GM18499 (cell line): Measurements from ENCODE around the gene PDE4DIP.
"Not testable (repeated sequence)": the region's sequence is repeated elsewhere in the genome, so short reads cannot be mapped to it uniquely, and the experiment has no call there.

Experiments
- ATAC-seq: cut with Tn5 transposase; IDR thresholded peaks from one replicate; pipeline ENCODE4 v1.9.1; 2021; ENCODE audit warnings: moderate number of reproducible peaks; ENCODE audit not compliant: insufficient read depth, unreplicated experiment

The PDE4DIP gene

DNA sequence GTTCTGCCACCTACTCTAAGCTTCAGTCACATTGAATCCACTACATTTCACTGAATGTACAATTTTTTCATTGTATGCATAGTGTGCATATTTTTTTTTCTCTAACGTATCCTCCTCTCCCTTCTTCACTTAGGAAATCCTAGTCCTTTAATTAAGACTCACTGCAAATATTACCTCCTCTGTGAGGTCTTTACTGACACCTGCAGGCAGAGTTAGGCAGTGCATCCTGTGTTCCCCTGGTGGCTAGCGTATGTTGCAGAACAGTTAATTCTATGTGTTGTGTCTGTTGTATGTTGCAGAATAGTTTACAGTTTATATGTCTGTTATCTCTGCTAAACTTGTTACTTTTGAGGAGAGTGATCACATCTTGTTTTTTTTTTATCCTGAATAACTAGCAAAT is 121.9 kb downstream of the PDE4DIP start:
- ATAC-seq, result not testable (repeated sequence)

DNA sequence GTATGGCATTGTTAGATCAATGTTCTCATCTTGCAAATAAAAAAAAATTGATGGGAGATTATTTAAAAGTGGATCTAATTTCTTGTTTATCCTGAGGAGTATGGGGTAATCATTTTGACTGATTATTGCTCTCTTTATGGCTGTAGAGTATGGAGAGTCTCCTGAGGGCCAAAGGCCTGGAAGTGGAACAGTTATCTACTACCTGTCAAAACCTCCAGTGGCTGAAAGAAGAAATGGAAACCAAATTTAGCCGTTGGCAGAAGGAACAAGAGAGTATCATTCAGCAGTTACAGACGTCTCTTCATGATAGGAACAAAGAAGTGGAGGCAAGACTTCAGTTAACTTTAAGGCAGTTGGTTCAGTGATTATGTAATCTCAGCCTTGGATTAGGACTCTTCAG is 123.4 kb downstream of the PDE4DIP start:
- ATAC-seq, result not testable (repeated sequence)

DNA sequence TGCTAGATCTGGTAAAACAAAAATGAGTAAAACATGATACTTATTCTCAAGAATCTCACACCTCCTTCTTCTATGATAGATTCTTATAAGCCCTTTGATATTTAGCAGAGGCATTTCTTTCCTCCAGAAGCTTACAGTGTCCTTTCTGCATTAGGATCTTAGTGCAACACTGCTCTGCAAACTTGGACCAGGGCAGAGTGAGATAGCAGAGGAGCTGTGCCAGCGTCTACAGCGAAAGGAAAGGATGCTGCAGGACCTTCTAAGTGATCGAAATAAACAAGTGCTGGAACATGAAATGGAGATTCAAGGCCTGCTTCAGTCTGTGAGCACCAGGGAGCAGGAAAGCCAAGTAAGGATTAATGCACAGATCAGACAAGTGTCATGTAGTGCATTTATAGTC is 124.5 kb downstream of the PDE4DIP start:
- not testable (repeated sequence) for ATAC-seq

DNA sequence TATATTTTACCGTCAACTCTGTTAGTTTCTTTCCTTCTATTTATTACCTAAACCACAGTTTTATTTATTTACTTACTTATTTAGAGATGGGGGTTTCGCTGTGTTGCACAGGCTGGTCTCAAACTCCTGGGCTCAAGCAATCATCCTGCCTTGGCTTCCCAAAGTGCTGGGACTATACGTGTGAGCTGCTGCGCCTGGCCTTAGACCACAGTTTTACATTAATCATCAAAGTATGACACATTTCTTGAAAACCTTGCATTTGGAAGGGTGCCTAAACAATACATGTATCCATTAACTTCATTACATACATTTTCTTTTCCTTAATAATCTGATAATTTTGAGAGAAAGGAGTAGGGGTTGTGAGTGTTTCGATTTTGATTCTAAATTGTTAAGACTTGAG is 124.9 kb downstream of the PDE4DIP start:
- ATAC-seq, result not testable (repeated sequence)

DNA sequence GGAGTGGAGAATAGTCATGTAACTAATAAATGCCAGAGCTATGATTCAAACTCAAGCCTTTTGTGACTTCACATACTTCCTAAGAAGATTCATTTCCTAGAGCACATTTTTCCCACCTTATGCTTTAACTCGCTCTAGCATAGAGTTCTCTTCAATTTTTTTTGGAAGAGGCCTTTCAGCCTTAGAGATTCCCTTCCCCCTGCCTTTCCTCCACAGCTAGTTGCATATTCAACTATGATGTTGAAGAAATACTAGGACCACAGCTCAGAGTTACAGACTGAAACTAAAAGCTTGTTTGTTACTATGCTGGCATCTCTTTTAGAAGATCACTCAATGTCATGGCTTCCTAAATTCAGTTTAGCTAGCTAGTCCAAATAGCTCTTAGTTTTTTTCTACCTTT is 131.2 kb downstream of the PDE4DIP start:
- ATAC-seq, result not testable (repeated sequence)

DNA sequence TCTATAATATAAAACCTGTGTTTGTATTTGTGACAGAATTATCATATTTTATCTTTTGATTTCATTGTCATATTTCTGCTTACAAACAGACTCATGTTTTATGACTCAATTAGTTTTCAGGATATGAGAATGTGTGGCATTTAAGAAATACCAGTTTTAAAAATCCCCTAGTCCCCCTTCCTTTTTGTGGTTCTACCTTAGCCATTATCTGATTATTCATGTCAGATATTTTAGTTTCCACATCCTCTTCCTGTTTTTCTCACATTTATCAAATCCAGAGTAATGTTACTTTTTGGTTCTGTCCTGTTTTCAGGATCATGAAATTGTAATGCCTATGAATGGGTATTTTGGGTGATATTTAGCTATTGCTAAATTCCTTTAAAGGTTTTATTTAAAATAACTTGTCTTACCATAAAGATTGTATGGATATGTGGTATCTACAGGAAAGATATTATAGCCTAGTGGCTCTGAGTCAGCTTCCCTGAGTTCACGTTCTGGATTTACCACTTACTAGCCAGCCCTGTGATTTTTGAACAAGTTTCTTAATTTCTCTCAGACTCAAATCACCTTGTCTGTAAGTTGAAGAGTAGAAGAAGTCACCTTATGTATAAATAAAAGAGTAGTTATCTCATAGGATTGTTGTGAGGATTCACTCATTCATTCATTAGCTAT is 131.8 kb downstream of the PDE4DIP start:
- not testable (repeated sequence) for ATAC-seq

DNA sequence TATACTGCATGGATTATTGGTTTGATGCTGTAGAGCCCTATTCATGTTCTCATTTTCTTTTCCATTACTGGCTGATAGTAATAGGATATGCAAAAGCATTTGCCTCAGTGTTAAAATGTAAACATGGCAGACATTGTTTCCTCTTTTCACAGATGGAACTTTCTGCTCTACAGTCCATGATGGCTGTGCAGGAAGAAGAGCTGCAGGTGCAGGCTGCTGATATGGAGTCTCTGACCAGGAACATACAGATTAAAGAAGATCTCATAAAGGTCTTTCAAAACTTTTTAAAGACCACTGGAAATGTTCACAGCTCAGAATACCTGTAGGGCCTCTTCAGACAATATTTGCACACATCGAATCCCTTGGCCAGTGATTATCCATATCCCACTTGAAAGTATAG is 133.6 kb downstream of the PDE4DIP start:
- not testable (repeated sequence) for ATAC-seq

DNA sequence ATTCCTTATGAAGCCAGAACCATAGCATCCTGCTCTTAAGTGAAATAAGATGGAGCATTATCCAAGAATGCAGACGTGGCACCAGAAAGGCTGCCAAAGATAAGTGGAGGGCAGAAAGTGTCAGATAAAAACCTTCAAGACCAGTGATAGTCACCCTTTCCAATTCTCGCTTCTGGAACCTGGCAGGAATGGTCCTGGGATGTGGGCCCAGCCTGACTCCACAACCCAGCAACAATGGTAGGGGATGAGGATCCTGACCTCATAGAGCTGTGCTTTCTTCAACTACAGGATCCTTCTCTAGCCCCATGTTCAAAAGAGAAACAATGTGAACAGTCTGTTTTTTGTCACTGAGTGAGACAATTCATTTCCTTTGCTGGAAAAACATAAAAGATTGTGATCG is 145.2 kb downstream of the PDE4DIP start:
- ATAC-seq, result not testable (repeated sequence)

DNA sequence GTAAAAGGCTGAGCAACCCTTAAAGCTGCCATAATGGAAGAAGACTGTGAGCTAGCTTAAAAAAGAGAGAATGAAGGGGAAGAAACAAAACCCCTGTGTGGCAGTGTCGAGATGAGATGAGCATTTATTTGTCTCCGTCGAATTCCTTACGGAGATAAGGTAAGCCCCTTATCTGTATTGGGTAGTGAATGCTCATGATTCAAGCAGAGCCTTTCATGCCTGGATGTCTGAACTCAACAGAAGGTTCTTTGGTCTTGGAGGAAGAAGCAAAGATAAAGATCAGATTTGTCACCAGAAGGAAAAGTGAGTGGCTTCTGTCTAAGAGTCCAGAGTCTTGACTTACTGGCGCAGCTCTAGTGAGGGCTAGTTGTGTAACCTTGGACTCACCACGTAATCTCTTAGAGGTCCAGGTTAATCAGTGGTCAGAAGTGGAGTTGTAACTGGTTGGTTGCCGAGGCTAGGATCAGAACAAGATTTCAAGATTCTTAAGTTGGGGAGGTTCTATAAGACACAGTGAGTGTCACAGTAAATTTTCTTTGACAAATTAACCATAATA is 146.1 kb downstream of the PDE4DIP start:
- not testable (repeated sequence) for ATAC-seq

DNA sequence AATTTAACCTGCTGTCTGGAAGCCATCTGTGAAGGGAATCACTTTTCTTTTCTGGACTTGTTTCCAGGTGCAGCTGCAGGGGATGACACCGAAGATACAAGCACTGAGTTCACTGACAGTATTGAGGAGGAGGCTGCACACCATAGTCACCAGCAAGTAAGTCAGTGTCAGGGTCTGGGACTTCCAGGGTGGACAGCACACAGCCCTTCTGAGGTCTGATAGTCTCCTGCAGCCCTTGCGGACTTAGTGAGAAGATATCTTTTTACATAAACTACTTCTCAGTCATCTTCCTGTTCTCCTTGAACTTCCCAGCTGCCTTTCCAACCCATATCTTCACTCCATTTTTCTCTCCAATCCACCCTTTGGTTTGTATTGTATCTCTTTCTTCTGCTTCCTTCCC is 147.6 kb downstream of the PDE4DIP start:
- ATAC-seq, result not testable (repeated sequence)

DNA sequence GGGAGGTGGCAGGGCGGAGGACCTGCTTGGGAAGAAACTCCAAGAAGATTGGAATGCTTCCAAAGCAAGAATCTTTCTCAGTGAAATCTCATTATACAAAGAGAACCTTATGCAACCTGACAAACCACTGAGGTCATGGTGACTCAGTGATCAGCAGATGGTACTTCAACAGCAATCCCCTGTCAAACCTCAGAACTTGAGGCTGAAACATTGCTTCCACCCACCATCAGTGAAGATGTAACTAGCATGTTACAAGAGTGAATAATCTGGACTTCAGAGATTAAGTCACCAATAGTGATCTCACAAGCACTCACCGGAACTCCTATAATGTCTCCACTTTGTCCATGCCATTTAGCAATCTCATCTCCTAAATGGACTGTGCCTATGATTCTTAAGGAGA is 148.1 kb downstream of the PDE4DIP start:
- not testable (repeated sequence) for ATAC-seq

DNA sequence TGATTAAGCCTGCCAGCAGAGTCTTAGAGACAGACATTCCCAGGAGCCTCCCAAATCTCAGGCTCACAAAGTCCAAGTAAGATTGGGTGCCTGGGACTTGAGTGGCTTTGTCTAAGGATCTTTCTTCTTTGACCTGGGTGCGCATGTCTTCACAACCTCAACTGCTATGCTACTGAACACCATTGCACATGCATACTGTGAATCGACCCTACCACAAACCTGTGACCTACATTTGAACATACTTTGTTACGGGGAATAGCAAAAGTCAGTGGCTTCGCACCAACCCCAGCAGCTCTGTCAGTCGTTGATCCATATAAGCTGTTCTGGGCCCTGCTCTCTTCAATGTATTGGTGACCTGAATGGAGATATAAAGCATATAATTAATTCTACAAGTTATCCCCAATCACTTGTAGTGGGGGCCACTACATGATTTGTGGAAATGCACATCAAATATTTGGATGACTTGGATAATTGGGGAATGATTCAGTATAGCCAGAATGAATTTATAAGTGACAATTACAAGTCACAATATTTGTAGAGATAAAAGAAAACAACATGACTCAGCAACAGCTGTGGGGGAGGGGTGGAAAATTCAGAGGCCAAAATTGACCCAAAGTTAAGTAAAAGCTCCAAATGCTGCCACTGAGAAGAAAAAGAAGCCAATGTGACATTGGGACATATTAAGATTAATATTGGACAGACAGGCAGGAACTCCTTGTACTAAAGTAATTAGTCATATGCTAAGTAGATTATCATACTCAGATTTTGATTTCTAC is 152.4 kb downstream of the PDE4DIP start:
- ATAC-seq, result not testable (repeated sequence)

DNA sequence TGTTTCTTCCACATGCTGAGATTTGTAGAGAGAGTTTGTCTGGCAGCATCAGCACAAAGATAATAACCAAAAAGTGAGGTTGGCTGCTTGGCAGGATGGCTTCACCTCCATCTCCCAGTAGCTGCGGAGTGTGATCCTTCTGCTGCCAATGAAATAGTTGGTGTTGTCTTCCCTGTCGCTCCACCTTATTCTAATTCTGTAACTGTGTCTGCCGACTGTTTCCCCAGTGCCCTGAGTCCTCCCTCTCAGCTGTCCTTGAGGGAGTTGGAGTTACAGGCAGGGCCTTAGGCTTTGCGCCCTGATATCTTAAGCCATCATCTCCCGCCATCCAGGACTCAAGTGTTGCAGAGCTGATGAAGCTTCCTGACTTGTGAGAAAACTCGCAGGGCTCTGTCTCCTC is 153.2 kb downstream of the PDE4DIP start:
- not testable (repeated sequence) for ATAC-seq

DNA sequence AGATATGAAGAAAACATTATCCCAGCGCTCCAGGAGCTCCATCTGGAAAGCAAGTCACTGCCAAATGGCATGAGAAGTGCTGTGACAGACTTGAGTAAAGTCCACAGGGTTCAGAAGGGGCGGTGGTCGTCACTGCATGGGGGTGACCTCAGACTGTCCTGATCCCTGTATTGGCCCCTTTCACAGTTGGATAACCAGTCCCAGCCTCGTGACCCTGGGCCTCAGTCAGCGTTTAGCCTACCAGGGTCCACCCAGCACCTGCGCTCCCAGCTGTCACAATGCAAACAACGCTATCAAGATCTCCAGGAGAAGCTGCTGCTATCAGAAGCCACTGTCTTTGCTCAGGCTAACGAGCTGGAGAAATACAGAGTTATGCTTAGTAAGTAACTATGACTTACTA is 158.4 kb downstream of the PDE4DIP start:
- ATAC-seq, result not testable (repeated sequence)

DNA sequence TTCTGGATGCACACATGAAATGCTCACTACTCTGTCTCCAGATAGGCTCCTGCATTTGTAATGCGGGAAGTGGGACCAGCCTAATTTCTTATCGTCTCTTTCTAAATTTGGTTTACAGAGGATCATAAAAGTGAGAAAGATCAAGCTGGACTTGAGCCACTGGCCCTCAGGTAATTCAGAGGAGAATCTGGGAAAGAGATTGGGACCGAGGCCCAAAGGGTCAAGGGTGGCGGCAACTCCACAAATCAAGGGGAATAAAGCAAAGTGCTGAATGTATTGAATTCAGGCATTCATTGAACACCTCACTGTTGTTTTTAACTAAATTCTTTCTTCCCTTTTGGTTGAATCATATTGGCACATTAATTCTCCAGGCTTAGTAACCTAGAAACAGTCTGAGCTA is 164.1 kb downstream of the PDE4DIP start:
- ATAC-seq, result not testable (repeated sequence)

DNA sequence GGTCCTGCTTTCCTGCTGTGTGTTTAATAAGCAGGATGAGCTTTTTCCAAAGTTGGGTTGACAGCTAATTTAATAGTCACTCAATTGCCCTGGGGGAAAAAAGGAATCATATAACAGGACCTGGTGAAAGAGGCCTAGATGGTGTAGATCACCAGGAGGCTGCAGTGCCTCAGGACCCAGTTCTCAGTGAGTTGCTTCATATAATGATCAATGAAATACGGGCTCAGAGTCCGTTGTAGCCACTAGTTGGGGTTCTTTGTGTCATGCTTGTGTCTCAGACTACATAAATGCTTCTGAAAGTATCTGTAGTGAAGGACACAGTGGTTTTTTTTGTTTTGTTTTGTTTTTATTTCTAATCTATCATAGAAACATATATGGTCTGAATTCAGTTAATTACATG is 164.5 kb downstream of the PDE4DIP start:
- ATAC-seq, result not testable (repeated sequence)

DNA sequence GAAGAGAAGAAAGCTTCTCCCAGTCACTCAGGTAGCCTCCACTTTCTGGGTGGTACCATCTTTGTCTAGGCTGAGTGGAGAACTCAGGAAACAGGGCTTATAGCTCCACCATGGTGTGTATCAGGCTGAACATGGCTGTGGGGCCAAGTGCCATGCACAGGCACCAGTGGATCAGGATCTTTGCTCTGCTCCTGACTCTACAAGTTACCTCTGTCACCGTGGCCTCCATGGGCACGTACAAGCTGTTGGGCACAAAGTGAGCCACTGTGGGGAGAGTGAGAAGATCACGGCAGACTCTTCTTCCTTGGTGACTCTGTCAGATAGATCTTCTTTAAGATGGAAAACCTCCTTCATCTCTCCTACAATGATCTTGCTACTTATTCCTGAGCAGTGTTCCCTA is 165.5 kb downstream of the PDE4DIP start:
- not testable (repeated sequence) for ATAC-seq

DNA sequence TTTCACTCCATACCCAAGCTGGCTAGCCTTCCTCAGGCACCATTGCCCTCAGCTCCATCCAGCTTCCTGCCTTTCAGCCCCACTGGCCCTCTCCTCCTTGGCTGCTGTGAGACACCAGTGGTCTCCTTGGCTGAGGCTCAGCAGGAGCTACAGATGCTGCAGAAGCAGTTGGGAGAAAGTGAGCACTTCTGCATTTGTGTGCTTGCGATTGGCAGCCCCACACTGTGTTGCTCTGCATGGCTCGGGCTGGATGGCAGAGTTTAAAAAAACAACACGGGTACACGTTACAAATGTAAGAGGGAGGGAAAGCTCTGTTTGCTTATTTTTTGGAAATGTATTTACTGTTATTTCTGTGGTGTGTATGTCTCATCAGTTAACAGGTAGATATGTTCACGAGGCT is 168.4 kb downstream of the PDE4DIP start:
- ATAC-seq, result not testable (repeated sequence)

DNA sequence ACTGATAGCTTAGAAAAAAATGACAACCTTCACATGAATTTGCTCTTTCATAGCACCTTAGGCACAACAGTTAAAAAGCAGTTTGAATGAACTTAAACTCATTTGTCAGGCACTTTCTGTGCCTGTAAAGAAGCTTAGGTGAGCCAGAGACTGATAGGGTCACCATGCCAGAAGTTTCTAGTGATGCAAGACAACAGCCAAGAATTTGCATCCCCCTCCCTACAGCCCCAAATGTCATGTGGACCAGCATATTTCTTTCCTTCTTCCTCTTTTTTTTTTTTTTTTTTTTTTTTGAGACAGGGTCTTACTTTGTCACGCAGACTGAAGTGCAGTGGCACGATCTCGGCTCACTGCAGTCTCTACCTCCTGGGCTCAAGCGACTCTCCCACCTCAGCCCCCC is 169.3 kb downstream of the PDE4DIP start:
- ATAC-seq, result not testable (repeated sequence)

DNA sequence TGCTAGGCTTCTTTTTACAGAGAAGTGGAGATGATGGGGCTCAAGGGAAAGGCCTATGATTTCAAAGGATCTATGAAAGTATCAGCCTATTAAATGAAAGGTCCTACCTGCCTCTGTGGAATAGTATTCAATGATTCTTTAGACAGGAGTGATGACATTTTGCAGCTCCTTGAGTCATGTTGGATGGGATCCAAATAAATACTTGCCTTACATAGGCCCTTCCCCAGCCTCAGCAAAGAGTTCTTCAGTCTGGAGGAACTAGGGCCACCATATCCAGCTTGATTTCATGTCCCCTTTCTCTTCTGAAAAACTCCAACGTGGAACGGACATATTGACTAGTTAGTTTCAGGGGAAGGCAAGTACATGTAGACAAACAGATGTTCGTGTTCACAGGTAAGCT is 171.3 kb downstream of the PDE4DIP start:
- not testable (repeated sequence) for ATAC-seq

DNA sequence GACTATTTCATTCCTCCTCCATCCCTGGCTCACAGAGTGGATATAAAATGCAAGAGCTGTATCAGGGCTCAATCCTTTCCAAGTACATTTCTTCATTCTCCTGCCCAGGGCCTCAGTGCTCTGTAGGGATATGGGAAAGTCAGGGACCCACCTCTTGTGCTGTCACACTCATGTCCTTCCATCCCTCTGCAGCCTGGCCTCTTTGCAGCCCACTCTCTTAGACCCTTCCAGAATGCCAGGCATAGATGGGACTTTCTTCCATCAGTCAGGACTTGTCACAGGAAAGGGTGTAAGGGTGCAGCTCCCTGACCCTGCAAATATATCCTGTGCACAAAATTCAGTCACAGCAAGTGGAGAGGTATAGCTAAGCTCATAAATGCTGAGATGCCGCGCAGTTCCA is 172.4 kb downstream of the PDE4DIP start:
- not testable (repeated sequence) for ATAC-seq
